Measurements from ENCODE around the gene EXD2.

DNA sequence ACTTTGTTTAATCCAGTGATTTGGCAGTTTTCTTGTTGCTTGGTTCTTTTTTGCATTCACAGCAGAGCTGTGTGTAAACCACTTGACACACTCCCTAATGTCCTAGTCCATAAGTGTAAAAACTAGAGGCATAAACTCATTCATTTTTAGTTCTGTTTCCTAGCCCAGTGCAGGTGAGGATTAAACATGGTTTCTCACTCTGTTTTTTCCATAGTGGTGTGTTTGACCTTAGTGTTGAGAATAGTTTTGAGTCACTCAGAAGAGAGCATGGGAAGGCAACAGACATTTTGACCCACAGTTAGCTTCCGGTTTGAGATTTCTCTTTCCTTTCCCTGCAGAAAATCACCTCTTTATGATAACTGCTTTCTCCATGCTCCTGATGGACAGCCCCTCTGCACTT is 44.4 kb downstream of the EXD2 start:
- TF ChIP-seq, protein P1, sequence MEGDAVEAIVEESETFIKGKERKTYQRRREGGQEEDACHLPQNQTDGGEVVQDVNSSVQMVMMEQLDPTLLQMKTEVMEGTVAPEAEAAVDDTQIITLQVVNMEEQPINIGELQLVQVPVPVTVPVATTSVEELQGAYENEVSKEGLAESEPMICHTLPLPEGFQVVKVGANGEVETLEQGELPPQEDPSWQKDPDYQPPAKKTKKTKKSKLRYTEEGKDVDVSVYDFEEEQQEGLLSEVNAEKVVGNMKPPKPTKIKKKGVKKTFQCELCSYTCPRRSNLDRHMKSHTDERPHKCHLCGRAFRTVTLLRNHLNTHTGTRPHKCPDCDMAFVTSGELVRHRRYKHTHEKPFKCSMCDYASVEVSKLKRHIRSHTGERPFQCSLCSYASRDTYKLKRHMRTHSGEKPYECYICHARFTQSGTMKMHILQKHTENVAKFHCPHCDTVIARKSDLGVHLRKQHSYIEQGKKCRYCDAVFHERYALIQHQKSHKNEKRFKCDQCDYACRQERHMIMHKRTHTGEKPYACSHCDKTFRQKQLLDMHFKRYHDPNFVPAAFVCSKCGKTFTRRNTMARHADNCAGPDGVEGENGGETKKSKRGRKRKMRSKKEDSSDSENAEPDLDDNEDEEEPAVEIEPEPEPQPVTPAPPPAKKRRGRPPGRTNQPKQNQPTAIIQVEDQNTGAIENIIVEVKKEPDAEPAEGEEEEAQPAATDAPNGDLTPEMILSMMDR (IDR thresholded peaks at IDR 0.05; ENCODE audit: low read depth, low read length): no peak
- TF ChIP-seq POLR2A (IDR thresholded peaks at IDR 0.05; ENCODE audit: extremely low read depth, insufficient read length) (no peak), MYC (IDR thresholded peaks at IDR 0.05; ENCODE audit: low read depth, low read length) (no peak)
- TF ChIP-seq, protein P2, sequence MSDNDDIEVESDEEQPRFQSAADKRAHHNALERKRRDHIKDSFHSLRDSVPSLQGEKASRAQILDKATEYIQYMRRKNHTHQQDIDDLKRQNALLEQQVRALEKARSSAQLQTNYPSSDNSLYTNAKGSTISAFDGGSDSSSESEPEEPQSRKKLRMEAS (IDR thresholded peaks at IDR 0.05; ENCODE audit: low read depth, low read length): no peak
